Fibroblast of upper back skin (primary cell): Measurements from ENCODE around the gene RUSF1.

Source experiments
- DNase-seq: peaks from one replicate; pipeline ENCODE4 v3.0.0-alpha.2; 2013

Gene RUSF1

DNA sequence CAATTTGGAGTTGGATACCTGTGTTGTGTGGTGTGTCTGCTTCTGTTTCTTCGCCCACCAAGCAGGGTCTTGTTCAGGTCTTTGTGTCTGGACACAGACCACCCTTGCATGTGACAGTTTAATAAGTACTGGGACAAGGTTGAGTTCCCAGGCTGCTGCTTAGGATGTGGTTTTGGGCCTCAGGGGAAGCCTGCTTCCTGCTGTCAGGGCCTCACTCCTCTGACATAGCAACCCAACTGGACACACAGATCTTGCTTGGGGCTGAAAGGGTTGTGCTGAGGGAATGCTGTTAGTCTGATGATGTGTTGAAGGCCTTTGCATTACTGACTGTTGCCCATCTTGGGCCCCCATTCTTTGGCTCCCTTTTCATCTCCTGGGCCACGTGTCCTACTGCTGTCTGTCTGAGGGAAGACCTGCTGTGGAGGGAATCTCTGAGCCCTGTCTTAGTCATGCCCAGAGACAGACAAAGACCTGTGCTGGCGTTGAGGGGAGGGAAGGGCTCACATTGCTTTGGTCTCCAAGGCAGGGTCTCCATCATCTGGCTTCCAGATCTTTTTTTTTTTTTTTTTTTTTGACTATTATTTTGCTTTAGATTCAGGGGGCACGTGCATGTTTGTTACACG, 40.9 kb downstream of the RUSF1 start:
- no peak for DNase-seq

DNA sequence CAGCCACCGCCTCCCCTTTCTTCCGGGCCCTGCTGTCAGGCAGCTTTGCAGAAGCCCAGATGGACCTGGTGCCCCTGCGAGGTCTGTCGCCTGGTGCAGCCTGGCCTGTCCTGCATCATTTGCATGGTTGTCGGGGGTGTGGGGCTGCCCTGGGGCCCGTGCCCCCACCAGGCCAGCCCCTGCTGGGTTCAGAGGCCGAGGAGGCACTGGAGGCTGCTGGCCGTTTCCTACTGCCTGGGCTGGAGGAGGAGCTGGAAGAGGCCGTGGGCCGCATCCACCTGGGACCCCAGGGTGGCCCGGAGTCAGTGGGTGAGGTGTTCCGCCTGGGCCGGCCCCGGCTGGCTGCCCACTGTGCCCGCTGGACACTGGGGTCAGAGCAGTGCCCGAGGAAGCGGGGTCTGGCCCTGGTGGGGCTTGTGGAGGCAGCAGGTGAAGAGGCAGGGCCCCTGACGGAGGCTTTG, 41.8 kb downstream of the RUSF1 start:
- no peak for DNase-seq

DNA sequence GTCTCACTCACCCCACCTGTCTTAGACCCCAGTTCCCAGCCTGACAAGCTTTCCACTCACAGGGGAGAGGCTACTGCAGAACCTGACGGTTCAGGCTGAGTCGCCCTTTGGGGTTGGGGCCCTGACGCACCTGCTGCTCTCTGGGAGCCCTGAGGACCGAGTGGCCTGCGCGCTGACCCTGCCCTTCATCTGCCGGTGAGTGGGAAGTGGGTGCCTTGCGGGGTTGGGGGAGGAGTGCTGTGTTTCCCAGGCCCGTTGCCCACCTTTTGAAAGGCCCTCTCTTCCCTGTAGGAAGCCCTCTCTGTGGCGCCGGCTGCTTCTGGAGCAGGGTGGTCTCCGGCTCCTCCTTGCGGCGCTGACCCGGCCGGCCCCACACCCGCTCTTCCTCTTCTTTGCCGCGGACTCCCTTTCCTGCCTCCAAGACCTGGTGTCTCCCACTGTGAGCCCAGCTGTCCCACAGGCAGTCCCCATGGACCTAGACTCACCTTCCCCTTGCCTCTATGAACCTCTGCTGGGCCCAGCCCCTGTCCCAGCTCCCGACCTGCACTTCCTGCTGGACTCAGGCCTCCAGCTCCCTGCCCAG, 42.3 kb downstream of the RUSF1 start:
- DNase-seq: no peak

DNA sequence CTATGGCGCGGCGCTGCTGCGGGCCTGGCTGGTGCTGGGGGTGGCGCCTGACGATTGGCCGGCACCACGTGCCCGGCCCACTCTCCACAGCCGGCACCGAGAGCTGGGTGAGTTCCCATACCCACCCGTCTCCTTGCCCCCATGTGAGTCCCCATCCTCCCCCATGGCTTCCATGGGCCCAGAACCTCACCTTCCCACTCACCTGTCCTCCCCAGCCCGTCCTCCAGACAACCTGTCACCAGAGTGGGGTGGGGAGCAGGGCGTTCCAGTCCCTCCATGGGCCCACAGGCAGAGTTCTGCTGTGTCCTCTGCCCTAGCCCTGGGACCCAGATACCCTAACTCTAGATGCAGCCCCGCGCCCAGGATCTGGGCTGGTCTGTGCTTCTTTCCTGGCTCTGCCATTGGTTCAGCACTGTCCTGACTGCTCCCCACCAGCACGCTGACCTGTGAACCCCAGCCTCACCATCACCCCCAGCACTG, 43.4 kb downstream of the RUSF1 start:
- no peak for DNase-seq

DNA sequence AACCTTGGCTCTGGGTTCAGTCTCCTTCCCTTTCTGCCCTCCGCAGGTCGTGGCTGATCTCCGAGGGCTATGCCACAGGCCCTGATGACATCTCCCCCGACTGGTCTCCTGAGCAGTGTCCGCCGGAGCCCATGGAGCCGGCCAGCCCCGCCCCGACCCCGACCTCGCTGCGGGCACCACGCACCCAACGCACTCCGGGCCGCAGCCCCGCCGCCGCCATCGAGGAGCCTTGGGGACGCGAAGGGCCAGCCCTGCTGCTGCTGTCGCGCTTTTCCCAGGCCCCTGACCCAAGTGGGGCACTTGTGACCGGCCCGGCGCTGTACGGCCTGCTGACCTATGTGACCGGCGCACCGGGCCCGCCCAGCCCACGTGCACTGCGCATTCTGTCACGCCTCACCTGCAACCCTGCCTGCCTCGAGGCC, 43.8 kb downstream of the RUSF1 start:
- DNase-seq: no peak

DNA sequence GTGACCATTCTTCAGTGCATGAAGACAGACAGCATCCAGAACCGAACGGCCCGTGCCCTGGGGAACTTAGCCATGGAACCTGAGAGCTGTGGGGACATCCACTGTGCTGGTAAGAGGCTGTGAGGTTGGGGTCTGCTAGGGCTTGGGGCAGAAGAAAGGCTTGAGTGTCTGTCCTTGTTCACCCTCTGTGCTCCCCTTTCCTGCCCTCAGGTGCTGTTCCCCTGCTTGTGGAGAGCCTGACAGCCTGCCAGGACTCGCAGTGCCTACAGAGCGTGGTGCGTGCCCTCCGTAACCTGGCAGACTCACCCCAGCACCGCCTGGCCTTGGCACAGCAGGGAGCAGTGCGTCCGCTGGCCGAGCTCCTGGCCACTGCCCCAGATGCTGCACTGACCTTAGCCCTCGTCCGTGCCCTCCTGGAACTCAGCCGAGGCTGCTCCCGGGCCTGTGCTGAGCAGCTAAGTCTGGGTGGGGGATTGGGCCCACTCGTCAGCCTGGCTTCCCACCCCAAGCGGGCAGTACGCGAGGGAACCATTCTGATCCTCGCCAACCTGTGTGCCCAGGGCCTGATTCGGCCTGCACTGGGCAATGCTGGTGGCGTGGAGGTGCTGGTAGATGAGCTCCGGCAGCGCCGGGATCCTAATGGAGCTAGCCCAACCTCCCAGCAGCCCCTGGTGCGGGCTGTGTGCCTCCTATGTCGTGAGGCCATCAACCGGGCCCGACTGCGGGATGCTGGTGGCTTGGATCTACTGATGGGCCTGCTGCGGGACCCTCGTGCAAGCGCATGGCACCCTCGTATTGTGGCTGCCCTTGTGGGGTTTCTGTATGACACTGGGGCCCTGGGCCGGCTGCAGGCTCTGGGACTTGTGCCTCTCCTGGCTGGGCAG, 46.0 kb downstream of the RUSF1 start:
- DNase-seq: no peak

DNA sequence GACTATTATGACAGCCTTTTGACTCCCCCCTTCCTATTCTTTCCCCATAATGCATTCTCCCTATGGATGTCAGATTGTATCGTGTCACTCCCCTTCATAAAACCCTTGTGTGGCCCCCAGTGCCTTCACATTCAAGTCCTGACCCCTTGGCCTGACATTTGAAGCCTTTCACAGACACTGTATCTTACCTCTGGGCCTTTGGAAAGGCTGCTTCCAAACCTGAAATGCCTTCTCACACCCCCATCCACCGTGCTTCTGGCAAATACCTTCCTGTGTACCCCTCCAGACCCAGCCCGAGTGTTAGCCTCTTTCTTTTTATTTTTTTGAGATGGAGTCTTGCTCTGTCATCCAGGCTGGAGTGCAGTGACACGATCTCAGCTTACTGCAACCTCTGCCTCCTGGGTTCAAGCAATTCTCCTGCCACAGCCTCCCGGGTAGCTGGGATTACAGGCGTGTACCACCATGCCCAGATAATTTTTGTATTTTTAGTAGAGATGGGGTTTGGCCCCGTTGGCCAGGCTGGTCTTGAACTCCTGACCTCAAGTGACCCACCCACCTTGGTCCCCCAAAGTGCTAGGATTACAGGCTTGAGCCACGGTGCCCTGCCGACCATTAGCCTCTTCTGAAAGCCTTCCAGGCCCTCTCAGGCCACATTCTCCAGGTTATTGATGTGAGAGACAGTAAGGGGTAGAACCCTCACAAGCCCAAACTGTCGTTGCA, 46.8 kb downstream of the RUSF1 start:
- no peak for DNase-seq

DNA sequence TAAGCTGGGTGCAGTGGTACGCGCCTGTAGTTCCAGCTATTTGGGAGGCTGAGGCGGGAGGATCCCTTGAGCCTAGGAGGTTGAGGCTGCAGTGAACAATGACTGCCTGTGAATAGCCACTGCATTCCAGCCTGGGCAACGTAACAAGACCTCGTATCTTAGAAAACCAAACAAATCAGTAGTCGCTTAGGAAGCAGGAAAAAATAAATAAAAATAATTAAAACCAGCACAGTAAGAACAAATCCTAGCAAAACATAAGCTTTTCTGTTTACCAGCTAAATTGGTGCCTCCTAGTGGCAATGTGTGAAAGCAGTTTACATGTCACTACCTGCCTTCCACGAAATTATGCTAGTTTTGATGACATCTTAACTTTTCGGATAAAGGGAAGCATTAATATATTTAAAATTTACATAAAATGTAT, 47.6 kb downstream of the RUSF1 start:
- peak; percentile 50 for DNase-seq

DNA sequence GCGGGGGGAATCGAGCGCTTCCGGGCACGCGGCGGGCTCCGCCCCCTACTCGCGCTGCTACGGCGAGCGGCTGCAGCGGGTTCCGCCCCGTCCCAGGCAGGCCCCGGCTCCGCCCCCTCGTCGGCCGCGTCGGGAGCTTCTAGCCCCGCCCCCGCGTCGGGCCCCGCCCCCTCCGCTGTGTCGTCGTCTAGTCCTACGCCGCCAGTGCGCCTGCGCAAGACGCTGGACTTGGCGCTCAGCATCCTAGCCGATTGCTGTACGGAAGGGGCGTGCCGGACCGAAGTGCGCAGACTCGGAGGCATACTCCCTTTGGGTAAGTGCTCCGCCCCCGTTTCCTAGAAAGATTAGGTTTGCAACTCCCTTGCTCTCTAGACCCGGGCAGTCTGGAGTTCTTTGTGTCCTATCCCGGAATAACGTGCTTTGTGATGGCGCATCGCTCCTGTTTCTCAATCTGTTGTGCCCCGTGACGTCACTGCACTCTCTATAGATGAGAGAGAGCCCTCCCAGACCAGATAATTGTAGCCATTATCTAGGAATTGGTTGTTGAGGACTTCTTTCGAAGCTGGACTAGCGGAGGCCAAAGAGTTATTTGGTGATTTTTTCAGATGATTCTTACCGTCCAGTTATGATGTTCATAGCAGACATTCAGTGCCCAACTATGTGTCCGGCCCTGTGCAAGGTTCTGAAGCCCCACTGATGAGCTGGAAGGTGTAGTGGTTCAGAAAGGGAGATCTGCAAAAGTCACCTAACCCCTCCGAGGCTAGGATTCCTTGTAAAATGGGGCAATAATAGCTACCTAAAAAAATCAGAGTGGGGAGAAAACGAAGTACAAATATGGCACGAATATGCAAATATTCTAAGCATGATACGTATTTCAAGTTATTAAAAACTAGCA, 48.3 kb downstream of the RUSF1 start:
- DNase-seq: peak; percentile 99

DNA sequence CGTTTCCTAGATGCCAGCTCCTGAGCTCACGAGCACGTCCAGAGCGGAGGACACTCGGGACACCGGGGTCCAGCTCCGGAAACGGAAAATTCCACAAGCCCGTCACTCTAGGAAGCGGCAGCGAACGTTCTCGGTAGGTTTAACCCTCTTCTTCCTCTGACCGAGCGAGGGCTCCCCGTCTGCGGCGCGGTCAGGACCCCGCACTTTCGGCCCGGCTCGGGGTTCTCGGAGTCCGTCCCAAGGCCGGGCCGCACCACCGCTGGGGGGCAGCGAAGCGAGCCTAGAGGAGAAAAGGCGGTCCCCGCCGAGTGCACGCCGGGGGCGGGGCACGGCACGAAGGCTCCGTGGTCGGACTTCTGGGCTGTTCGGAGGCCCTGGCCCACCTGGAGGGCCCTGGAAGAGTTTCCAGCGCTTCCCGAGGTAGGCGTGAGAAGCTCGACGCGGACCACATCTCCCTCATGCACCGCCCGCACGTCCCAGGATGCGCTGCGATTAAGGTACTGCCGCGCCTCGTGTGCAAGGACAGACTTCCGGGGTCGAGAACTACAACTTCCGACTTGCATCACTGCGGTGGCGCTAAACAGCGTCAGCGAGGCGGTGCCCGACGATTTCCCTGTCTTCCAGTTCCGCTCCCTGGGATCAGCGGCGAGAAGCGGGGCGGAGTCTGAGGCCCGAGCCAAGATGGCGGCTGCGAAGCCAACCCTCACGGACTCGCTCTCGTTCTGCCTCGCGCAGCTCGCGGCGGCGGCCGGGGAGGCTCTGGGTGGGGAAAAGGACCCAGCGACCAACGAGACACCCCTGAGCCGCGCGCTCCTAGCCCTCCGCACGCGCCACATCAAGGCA, 49.1 kb downstream of the RUSF1 start, which contains the start of gene ARMC5:
Gene ARMC5 (plus strand): TSS at position 658 of the 843 bp plus-strand sequence. CDS start 24 bp downstream, at position 682.
- DNase-seq: peak; percentile 98

DNA sequence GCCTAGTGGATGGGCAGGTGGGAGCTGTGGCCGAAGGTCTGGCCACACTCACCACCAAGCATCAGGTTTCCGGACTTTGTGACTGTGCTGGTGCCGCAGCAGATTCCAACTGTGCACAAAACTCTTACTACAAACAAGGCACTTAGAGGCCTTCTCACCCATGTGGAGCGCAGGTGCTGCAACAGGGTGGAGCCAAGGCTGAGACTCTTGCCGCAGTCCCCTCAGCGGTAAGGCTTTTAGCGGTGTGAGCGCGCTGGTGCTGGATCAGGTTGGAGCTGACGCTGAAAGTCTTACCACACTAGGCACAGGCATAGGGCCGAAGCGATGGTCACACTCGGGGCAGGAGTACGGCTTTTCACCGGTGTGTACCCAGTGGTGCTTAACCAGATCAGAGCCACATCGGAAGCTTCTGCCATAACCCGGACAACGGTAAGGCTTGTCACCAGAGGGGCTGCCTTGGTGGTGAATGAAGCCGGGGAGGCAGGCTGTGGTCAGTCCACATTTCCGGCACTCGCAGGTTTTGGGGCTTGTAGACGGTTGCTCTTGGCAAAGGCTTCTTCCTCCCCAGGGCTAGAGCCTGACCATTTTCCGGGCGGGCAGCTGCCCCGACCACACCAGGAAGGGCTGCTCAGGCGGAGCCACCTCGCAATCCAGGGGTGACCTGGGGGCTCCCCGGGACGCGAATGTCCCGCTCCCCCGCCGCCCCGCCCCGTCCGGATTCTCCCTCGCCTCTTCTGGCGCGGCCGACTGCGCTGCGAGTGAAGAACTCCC, 49.9 kb downstream of the RUSF1 start:
- DNase-seq: no peak

DNA sequence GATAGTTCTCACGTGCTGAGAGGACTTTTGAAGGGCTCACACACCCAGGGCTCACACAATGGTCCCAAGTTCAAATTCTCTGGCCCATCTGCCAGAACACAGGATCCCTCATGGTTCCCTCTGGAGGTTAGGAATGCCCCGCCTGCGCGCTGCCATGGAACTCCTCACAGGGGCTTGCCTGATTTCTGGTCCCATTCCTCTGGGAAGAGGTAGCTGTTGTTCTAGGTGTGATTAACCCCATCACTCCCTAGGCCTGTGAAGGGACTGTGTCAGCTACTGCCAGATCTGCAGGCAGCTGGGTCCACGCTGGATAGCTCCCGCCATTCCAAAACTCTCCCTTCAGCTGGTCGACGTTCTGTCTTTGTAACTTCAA, 51.2 kb downstream of the RUSF1 start:
- no peak for DNase-seq

DNA sequence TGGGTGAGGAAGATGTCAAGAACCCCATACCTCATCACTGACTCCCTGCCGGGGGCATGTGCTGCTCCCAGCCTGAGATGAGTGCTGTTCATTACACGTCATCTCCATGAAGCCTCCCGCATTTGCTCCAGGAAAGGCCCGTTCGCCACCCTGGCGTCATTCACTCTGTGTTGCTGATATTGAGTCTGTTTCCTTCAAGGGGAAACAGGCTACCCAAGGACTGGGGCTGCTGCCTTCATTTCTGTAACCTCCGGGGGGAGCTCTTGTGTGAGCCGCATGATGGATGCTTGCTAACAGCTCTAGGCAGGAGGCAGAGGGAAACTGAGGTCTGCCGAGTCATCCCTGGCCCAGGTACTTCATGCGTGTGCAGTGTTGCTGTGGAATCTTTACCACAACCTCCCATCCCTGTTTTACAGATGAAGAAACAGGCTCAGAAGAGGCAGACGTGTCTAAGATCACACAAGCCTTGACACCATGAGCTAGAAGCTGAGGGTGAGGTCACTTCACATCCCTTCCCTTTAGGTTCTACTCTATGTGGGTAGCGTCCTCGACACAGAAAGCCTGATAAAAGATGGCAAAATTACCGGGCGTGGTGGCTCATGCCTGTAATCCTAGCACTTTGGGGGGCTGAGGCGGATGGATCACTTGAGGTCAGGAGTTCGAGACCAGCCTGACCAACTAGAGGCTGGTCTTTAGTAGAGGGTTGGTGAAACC, 52.4 kb downstream of the RUSF1 start:
- no peak for DNase-seq

DNA sequence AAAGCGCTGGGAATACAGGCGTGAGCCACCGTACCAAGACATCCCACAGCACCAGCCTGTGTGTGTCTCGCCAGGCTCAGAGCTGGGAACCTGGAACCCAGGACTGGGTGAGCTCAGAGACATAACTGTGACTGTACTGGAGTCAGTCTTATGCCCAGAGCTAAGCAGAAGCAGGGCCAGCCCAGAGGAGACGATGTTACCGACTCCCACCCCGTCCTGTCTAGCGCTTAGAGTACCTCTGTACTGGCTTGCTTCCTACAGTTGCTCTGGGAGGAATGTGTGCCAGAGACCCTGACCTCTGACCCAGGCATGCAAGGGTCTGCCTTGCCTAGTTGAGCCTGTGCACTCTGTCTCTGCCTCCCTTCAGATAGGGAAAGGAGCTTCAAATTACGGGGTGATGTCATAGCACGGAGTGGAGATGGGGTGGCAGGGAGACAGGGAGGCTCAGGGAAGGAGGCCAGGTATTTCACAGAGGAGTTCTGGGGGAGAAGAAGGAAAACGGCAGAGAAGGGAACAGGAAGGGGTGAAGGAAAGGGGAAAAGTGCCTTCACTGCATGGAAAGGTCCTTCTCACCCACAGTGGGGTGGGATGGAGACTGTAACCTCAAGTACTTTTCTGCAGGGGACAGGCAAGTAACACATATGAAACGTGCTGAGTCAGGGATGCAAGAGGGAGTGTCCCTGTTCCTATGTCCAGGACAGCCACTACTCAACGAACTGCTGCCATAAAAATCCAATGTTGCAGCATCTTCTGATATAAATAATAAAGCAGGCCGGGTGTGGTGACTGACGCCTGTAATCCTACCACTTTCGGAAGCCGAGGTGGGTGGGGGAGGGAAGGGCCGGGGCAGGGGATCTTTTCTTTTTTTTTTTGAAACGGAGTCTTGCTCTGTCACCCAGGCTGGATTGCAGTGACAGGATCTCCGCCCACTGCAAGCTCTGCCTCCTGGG, 54.7 kb downstream of the RUSF1 start:
- DNase-seq: peak; percentile 31

DNA sequence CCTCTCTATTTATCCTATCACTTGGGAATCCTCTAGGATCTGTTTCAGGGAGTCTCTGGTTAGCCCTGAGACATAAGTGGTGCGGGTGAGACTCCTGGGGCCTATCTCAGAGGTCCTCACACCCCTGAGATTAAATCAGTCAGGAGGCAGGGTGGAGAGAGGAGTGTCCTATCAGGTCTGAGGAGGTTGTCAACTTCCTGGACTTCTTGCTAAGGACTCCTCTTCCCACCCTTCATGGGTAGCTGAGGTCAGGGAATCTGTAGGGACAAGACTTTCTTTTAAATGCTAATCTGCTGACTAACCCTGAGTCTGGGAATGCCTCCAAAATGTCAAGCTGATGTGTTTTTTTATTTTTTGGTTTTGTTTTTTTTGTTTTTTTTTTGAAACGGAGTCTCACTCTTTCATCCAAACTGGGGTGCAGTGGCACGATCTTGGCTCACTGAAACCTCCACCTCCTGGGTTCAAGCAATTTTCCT, 55.5 kb downstream of the RUSF1 start:
- peak; percentile 92 for DNase-seq

DNA sequence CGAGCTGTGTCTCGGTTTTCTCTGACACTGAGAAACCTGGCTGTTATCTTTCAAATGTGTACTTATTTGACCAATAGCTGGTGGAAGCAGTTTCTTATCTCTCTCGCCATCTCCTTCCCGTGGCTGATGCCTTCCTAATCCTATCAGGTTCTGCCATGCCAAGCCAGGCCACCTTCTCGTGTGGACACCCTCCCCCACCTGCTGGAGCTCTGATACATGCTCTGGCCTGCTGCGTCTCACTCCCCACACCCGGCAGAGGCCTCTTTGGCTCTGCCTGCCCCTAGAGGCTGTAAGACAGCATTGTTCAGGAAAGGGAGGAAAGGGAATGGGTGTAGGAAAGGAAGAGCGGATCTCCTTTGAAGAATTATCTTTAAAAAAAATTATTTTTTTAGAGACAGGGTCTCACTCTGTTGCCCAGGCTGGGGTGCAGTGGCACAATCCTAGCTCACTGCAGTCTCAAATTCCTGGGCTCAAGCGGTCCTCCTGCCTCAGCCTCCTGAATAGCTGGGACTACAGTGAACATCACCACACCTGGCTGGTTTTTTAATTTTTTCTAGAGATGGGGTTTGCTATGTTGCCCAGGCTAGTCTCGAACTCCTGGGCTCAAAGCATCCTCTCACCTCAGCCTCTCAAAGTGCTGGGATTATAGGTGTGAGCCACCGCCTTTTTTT, 56.4 kb downstream of the RUSF1 start:
- peak; percentile 76 for DNase-seq

DNA sequence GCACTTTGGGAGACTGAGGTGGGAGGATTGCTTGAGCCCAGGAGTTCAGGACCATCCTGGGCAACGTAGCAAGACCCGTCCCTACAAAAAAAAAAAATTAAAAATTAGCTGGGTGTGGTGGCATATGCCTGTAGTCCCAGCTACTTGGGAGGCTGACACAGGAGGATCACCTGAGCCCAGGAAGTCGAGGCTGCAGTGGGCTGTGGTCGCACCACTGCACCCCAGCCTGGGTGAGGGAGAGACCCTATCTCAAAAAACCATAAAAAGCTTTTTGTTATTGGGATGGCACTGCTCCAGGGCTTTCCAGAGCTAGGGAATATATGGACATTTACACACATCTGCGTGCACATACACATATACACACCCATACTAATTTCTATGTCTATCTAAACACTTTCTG, 57.0 kb downstream of the RUSF1 start:
- no peak for DNase-seq
